CD4-positive, alpha-beta T cell treated with Interleukin-6 for 4 hours (primary cell): Measurements from ENCODE around the gene AFDN.

Source experiments
- DNase-seq: peaks from one replicate; pipeline ENCODE4 v3.0.0-alpha.2; 2020; ENCODE audit warnings: mixed read lengths

AFDN gene

DNA sequence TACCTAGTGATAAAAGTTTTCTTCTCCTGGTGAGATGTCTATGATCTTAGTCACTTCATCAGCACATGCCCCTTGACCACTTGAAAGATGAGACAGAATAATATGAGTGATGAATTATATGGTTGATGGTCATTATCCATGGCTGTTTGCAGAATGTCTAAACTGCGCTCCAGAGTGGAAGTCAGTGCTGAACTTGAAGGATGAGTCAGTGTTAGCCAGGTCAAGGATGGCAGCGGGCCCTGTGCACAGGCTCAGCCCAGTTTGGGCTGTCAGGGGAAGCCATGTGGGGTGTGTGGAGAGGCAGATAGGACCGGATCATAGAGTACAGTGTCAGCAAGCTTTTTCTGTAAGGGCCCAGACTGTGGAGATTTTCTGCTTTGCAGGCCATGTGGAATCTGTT lies 103.6 kb downstream of the AFDN start:
- DNase-seq: no peak

DNA sequence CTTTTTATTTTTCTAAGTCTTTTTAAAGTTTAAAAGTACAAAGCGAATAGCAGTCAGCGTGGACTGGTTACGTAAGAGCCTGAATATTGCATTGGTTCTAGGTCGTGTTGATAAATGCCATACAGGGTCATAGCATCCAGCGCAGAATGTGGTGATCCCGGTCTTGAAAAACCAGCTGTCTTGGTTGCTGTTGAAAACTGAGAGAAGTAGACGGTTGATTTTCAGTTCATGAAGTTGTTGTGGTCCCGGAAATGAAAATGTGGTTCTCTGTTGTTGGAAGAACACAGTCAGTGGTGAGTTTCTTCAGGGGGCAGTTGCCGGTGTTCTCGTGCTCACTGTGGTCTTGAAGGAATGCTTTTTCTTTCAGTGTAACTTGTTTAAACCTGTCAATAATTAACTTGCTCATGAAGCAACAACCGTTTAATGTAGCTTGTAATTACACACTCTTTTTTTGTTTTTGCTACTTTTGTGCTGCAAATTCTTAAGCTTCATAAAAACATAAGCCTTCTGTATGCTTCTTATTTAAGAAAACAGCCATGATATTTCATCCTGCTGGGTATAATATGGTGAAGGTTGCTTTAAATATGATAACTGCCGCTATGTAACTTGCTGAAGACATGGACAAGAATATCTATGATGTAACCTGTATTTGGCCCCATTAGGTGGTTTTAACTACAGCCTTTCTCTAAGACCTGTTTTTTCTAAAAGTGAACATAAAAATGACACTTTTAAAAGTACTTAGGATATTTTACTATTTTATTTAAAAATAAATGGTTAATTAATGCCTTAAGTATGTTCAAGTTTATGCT lies 106.0 kb downstream of the AFDN start:
- DNase-seq: no peak

DNA sequence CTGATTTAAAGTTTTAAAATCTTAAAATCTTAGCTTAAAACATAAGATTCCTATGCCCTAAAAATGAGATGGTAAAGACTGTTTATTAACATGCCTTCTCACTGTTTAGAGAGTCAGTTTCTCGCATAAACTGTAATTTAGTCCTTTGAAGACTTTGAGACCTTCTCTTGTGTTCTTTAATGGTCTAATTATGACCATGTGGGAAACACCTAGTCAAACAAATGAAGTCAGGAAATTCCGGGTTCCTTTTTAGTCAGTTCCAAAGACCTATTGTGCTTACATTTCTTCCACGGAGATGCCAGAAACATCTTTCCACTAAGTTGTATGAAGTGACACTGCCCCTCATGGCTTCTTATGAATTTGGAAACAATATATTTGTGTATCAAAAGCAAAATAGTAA lies 106.6 kb downstream of the AFDN start:
- DNase-seq: no peak

DNA sequence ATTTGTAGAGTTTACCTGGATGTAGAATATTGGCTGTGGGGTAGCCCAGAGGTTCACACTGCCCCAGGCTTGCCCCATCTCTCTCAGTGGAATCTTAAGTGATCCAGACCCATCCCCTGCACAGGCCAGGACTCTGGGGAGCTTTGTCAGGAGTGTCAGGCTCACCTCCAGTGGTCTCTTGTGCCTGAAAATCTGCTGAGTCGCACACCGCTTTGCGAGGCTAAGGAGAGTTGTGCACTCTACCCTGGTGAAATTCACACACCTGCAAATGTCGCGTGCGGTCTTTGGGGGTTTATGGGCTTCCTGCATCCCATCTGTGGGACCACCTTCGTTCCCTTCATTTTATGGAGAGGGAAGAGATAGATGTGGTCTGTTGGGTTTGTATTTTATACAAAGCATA lies 107.1 kb downstream of the AFDN start:
- DNase-seq: no peak

GRCh38 chr6:167934426-167934864 lies 107.7 kb downstream of the AFDN start:
- DNase-seq: no peak

DNA sequence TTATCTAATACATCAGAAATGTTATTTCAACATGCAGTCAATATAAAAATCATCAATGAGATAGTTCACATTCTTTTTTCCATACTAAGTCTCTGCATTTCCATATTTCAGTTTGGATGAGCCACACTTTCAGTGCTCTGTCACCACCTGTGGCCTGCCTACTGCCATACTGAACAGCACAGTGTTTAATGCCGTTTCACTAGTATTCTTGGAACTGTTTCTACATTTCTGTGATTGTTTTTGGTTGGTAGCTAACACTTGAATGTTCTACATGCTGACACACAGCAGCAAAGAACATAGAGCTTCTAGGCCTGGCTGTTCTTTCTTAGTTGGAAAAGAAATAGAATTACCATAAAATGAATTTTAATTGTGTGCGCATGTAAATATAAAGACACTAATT lies 109.3 kb downstream of the AFDN start:
- no peak for DNase-seq

DNA sequence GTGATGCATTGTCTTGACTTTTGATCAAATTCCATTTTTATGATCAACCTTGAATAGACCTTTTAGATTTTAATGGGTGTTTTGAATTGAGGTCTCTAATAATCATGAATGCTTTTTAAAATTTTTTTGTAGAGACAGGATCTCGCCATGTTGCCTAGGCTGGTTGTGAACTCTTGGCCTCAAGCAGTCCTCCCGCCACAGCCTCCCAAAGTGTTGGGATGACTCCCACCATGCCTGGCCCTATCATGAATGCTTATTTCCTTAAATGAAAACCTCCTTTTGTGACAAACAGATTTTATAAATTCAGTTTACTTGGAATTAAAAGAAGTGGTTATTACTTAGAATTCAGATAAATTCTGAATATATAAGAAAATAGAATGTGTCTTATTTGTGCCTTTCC lies 110.6 kb downstream of the AFDN start:
- DNase-seq: no peak

DNA sequence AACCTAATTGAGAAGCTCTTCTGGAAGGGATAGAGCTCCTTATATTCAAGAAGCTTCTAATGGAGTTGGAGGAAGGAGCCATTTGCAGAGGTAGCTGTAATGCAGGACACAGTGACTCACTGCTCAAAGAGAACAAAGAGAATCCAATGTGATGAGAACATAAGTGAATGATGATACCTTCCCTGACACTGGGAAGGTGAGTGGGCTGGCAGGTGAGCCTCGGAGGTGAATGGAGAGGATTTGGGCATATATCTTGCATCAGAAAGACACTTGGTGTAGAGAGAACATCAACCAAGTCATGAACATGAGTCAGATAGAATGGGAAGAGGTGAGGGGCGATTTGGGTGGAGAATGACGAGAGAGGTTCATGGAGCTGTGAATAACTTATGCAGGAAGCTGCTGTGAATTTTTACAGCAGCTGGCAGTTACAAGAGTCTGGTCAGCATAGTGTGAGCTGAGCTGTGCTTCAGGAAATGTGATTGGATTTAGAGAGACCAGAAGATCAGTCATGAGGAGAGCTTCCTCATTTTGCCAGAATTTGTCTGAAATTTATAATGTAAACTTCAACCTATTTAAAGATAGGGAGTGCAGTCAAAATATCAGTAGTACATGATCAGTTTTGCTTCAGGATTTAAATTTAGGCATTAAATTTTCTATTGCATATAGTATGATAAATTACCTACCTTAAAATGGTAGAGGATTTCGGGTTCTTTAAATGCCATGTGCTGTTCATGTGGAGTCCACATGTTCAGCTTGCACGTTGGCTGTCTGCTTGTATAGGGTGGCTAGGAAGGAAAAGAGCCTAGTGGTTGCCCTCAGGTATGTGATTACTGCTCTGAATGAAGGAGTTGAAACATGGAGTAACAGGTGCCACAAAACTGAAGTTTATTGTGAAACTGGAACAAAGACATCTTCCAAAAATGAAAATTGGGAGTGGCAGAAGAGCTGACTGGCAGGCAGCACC lies 111.5 kb downstream of the AFDN start:
- DNase-seq: no peak

- no peak for DNase-seq
Measured at GRCh38 chr6:167941822-167942221, 115.1 kb downstream of the AFDN start.

GRCh38 chr6:167944130-167944529 lies 117.4 kb downstream of the AFDN start:
- no peak for DNase-seq

GRCh38 chr6:167946007-167946406 lies 119.3 kb downstream of the AFDN start:
- no peak for DNase-seq

- DNase-seq: no peak
Measured at GRCh38 chr6:167946604-167947003, 119.9 kb downstream of the AFDN start.

- no peak for DNase-seq
Measured at GRCh38 chr6:167947716-167948115, 121.0 kb downstream of the AFDN start.

- no peak for DNase-seq
Measured at GRCh38 chr6:167948716-167949115, 122.0 kb downstream of the AFDN start.

GRCh38 chr6:167949121-167949684 lies 122.5 kb downstream of the AFDN start:
- DNase-seq: no peak

DNA sequence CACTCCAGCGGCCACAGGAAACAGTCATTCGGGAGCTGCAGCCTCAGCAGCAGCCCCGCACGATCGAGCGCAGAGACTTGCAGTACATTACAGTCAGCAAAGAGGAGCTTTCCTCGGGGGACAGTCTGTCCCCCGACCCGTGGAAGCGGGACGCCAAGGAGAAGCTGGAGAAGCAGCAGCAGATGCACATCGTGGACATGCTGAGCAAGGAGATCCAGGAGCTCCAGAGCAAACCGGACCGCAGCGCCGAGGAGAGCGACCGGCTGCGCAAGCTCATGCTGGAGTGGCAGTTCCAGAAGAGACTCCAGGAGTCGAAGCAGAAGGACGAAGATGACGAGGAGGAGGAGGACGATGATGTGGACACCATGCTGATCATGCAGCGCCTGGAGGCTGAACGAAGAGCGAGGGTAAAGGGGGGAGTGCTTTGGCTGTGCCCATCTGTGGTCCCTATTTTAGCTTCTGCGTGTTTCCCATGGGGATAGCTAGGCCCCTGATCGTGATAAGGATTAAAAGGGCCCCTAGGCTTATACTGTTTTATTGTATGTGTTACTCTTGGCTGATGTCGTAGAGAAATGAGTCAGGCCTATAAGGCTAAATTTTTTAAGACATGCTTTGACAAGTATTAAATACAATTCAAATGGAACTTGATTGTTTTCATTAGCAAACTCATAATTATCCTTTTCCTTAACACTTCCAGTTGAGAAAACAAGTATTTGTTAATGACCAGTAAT lies 125.2 kb downstream of the AFDN start:
- no peak for DNase-seq

- no peak for DNase-seq
Measured at GRCh38 chr6:167952512-167952859, 125.8 kb downstream of the AFDN start.

GRCh38 chr6:167953551-167953950 lies 126.8 kb downstream of the AFDN start:
- DNase-seq: no peak

GRCh38 chr6:167954151-167954550 lies 127.4 kb downstream of the AFDN start:
- no peak for DNase-seq

DNA sequence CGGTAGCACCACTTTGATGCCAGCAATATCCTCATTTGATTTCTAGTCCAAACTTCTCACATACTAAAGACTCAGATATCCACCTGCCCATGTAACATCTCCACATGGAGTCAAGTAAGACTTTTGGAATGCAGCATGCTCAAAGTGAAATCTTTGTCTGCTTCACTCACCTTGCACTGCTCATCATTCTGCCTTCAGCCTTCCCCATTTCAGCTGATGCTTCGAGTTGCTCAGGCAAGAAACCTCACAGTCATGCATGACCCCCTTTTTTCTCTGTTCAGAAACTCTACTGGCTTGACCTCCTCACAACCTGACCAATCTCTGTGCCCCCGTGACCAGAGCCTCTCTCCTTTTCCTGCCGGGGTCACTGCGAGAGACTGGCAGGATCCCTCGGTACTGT lies 129.8 kb downstream of the AFDN start:
- no peak for DNase-seq

DNA sequence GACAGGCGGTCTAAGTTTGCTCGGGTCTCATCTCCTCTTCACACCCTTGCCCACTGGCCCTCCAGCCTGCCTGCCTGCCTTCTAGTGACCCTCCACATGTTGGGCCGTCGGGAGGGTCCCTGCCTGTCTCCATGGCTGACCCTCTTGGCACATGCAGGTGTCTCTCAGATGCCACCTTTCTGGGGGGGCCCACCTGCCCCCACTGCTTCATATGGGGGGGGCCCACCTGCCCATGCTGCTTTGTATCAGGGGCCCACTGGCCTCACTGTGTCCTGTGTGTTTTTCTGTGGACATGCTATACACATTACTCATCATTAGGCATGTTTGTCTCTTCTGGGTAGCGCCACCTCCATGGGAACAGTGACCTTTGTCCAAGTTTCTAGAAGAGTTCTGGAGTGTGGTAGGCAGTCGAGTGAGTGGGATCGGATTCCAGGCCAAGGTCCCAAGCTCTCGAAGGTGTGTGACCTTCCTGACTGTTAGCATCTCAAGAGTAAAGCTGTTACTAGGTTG lies 130.3 kb downstream of the AFDN start:
- no peak for DNase-seq

GRCh38 chr6:167957626-167958025 lies 130.9 kb downstream of the AFDN start:
- no peak for DNase-seq

DNA sequence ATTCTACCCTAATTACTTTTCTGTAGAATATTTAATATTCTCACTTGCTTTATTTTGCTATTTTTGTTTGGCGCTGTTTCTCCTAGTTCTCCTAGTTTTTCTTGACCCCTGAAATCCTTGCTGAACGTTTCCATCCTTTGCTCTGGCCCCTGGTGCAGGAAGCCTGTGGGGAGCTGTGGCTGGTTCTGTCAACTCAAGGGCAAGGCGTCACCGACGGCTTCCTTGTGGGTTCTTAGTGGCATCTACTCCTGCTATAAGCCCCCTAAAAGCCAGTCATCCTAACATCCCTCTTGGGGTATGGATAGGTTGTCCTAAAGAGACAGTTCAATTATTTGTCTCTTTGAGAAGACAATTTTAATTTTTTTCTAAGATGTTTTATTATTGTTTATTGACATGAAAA lies 133.9 kb downstream of the AFDN start:
- DNase-seq: no peak
